ENCODE measurements around the gene ZNF43.
"Not testable (repeated sequence)": the region's sequence is repeated elsewhere in the genome, so short reads cannot be mapped to it uniquely, and the experiment has no call there.

ZNF43 gene

DNA sequence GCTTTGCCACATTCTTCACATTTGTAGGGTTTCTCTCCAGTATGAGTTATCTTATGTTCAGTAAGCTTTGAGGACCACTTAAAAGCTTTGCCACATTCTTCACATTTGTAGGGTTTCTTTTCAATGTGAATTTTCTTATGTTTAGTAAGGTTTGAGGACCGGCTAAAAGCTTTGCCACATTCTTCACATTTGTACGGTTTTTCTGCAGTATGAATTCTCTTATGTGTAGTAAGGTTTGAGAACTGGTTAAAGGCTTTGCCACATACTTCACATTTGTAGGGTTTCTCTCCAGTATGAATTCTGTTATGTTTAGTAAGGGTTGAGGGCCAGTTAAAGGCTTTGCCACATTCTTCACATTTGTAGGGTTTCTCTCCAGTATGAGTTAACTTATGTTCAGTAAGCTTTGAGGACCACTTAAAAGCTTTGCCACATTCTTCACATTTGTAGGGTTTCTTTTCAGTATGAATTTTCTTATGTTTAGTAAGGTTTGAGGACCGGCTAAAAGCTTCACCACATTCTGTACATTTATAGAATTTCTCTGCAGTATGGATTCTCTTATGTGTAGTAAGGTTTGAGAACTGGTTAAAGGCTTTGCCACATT is 27.5 kb downstream of the ZNF43 start:
- DNase-seq (ENCODE audit: low spot score), result not testable (repeated sequence)

DNA sequence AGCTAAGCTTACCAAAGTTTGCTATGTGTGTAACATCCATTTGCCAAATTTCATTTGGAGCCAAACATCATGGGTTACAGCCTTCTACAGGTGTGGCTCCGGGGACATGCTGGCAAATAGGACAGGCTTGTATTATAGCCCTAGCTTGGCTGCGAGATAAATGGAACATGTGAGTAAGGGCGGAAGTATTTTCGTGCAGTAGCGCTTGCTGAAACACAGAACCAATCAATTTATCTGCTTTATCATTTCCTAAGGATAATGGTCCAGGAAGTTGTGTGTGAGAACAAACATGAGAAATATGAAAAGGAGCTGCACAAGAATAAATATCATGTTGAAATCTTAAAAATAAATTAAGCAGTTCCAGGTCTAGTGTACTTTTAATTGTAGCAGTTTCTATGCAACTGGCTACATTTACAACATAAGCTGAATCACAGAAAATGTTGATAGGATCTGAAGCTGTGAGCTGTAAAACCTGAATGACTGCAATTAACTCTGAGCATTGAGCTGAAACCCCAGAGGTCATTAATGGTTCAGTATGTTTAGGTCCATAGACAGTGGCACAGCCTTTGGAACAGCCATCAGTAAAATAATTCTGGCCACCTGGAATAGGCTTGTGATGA is 46.4 kb downstream of the ZNF43 start:
- DNase-seq (ENCODE audit: low spot score), result no peak

DNA sequence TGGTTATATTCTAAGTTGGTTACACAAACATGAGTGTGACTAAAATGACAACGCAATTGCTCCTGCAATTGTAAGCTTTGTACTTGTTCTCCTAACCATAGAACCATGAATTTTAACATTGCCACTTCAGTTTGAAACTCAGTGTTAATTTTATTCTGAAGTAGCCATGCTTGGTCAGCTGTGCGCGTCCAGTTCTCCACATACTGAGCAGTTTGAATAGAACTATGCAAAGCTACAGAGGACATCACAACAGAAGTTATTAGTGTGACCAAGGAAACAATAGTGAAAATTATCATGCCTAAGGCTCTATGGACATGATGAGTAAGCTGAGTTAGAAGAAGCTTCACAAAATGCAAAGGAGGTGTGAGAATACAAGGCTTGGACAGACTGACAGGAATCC is 49.0 kb downstream of the ZNF43 start:
- no peak for DNase-seq (ENCODE audit: low spot score)

DNA sequence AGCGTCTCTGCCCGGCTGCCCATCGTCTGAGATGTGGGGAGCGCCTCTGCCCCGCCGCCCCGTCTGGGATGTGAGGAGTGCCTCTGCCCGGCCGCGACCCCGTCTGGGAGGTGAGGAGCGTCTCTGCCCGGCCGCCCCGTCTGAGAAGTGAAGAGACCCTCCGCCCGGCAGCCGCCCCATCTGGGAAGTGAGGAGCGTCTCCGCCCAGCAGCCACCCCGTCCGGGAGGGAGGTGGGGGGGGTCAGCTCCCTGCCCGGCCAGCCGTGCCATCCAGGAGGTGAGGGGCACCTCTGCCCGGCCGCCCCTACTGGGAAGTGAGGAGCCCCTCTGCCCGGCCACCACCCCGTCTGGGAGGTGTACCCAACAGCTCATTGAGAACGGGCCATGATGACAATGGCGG is 60.2 kb downstream of the ZNF43 start:
- not testable (repeated sequence) for DNase-seq (ENCODE audit: low spot score)

DNA sequence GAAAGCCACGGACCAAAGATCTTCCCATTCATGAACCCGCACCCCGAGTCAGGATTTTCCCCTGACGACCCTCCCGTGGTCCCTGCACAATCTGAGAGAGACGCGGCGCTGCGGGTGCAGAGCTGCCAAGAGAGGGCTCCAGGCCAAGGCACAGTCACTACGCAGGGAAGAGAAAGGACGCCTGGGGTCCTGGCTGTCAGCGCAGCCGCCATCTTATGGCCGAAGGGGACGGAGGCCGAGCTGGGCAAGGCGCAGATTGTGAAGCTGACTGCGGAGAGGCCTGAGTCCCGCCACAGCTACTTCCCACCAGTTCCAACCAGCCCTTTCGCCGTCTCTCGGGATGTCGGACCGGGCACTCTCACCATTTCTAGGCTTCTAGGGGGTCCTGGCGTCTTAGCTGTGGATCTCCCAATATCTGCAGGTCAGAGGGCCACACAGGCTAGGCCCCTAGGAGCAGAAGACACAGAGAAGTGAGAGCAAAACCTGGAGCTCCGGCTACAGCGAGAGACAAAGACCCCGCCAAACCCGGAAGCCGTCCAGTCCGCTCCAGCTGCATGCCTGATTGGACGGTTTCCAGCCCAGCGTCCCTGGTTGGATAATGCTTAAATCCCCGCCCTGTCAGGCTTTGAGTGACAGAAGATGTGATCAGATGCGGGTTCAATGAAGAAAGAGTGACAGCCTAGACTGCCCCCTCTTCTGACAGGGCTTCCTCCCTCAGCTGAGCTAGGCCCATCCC is 68.7 kb downstream of the ZNF43 start, which contains the start of gene ZNF100:
TSS of gene ZNF100 (minus strand) at position 515 of the 736 bp plus-strand sequence. CDS start at position 365, 150 bp downstream.
- DNase-seq (ENCODE audit: low spot score), result peak; percentile 19

DNA sequence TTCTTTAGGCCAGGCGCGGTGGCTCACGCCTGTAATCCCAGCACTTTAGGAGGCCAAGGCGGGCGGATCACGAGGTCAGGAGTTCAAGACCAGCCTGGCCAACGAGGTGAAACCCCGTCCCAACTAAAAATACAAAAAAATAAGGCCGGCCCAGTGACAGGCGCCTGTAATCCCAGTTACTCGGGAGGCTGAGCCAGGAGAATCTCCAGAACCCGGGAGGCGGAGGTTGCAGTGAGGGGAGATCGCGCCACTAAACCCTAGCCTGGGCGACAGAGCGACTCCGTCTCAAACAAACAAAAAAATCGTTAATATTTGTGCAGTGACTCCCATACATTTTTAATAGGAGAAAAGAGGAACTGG is 69.3 kb downstream of the ZNF43 start:
- DNase-seq (ENCODE audit: low spot score), result not testable (repeated sequence)

DNA sequence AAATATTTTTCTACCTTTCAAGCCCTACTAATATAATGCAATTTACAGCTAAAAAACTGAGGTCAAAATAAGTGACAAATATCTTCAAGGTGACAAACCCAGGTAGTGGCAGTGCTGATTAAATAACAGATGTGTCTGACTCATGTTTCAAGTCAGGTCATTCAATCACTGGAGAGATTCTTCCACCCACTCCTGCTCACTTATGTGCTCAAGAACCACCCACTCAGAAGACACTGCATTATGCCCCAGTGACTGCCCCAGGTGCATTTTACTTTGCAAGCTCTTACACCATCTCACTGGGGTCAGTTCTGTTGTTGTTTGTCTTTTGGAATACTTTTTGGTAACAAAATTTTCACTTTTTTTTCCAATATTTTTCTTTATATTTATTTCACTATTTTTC is 70.8 kb downstream of the ZNF43 start:
- DNase-seq (ENCODE audit: low spot score), result no peak

DNA sequence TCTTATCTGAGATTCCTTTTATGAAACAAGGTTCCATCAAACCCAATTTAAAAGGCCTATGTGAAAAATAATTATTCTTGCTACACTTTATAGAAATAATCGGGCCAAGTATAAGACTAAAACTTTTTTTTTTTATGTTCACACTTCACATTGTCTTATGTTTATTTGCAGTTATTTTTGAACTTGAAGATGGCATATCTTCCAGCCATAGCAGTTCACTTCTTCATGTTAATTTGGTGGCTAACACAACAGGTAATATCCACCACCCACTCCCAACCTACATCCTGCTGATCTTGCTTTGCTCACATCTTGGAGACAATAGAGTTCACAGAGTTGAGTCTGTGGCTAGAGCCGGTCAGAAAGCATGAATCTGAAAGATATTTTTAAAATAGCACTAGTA is 74.4 kb downstream of the ZNF43 start:
- DNase-seq (ENCODE audit: low spot score), result not testable (repeated sequence)

DNA sequence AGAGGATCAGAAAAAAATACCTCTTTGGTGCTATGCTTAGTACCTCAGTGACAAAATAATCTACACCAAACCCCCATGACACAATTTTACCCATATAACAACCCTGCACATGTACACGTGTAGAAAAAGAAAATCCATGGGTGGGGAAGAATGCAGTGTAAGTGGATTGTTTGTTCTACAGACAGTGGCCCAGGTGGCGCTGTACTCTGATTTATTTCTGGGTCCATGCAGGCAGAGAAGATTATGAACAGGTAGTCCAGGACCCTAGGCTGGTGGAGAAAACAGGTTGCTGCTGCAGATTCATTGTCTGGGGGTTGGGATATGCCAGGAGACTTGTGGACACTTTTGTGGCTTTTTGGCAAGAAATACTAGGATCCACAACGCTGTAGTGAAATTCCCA is 77.7 kb downstream of the ZNF43 start:
- DNase-seq (ENCODE audit: low spot score), result no peak

DNA sequence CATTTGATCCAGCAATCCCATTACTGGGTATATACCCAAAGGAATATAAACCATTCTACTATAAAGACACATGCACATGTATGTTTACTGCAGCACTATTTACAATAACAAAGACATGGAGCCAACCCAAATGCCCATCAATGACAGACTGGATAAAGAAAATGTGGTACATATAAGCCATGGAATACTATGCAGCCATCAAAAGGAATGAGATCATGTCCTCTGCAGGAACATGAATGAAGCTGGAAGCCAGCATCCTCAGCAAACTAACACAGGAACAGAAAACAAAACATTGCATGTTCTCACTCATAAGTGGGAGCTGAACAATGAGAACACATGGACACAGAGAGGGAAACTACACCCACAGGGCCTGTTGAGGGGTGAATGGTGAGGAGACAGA is 80.4 kb downstream of the ZNF43 start:
- not testable (repeated sequence) for DNase-seq (ENCODE audit: low spot score)
